Measurements from ENCODE around the gene HLF.
"Not testable (repeated sequence)": the region's sequence is repeated elsewhere in the genome, so short reads cannot be mapped to it uniquely, and the experiment has no call there.

HLF gene

DNA sequence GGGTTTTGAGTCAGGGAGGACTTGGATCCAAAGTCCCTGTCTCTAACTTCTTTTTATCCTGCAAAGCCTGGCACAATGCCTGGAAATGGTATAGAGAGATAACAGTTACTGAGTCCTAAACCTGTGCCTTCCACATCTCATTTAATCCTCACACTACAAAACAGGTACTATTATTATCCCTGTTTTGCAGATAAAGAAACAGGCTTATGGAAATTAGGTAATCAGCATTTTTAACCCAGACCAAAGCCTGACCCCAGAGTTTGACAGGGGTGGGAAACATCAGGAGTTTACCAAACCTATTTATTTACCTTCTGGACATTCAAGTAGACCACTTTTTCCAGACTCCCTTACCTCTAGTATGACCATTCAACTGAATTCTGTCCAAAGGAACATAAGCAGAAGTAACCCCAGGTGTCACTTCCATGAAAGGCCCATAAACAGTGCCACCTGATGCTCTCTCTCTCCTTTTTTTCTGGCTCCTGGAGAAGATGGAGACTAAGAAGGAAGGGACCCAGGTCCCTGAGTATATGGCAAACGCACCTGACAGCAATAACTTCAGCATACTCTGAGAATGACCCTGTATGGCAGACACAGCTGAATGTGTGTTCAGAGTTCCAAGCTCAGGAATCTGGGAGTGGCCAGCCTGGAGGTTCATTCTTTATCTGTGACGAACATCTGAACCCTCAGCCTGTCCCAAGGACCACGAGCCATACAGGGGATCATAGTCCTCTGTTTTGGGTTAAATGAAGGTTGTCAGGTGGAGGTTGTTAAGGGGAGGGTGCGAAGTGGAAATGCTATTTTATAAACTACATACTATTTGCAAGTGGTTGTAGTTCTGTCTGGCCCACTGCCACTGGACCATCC, 62.7 kb downstream of the HLF start:
- no peak for DNase-seq (ENCODE audit: low read depth in 2 of 2)

GRCh38 chr17:55328514-55328913, 63.8 kb downstream of the HLF start:
- DNase-seq (ENCODE audit: low read depth in 2 of 2) = not testable (repeated sequence)

- DNase-seq (ENCODE audit: low read depth in 2 of 2) = no peak
Observed at GRCh38 chr17:55330344-55330933, 65.7 kb downstream of the HLF start.

- no peak for DNase-seq (ENCODE audit: low read depth in 2 of 2)
Observed at GRCh38 chr17:55332296-55333041, 67.7 kb downstream of the HLF start.

- DNase-seq (ENCODE audit: low read depth in 2 of 2) = no peak
Observed at GRCh38 chr17:55334285-55334684, 69.5 kb downstream of the HLF start.

- no peak for DNase-seq (ENCODE audit: low read depth in 2 of 2)
Observed at GRCh38 chr17:55334881-55335540, 70.3 kb downstream of the HLF start.

GRCh38 chr17:55335625-55336024, 70.9 kb downstream of the HLF start:
- no peak for DNase-seq (ENCODE audit: low read depth in 2 of 2)

GRCh38 chr17:55336426-55336825, 71.7 kb downstream of the HLF start:
- DNase-seq (ENCODE audit: low read depth in 2 of 2) = no peak

DNA sequence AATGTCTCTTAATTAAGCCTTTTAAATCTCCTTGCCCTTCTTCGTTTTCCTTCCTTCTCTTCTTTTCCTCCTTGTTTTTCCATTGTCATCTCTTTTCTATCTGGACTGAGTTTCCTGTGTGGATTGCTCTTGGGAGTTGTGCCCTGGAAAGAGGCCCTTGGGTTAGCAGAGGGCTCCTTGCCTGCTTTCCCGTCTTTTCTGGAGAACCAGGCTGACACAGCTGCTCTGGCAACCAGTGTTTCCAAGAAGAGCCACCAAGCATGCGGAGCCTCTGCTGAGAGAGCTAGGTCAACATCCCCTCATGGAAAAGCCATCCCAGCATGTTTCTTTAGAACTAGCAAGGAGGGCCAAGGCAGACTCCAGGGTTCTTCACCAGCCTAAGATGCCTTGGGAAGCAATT, 75.4 kb downstream of the HLF start:
- DNase-seq (ENCODE audit: low read depth in 2 of 2) = no peak

GRCh38 chr17:55340686-55341085, 75.9 kb downstream of the HLF start:
- no peak for DNase-seq (ENCODE audit: low read depth in 2 of 2)

DNA sequence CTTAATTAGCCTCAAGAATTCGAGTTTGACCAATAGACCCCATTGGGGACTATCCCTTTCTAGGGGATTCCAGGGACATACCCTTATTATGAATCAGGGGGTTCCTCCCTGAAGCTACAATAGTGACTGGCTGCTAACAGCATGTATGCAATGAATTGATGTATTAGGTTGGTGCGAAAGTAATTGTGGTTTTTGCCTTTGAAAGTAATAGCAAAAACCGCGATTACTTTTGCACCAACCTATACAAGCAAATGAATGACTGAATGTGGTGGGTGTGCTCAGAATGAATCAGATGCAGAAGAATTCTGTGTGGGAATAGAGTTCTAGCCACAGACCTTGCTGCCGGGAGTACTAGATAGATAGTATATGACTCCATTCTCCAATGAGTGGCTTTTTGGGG, 76.7 kb downstream of the HLF start:
- DNase-seq (ENCODE audit: low read depth in 2 of 2) = no peak

DNA sequence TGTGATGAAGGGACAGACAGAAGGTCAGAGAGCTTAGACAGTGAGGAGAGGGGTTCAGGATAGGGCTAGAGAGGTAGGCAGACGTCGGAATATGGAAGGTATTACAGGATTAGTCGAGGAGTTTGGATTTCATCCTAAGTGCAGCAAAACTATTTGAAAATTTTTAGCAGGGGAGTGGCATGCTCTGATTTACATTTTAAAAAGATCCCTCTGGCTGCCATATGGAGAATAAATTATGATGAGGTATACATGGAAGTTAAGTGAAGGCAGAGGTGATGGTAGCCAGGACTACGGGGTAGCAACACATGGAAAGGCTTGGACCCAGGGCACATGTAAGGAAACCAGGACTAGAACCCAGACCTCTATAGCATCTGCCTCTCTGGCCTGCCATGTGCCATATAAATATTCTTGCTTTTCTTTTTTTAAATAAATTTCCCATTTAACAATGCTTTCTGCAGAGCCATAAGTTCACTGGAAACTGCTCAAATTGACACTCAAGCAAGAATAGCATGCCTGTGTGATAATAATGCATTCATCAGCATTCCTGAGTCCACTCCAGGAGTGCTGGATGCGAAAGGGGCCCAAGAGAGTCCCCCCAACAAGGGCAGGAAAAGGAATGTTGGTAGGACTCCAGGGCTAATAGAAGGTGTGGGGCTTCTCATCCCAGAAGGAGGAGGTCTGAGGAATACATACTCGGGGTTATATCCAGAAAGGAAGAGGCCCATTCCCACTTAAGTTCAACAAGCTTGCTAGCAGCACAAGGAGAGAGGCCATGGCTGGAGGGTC, 78.2 kb downstream of the HLF start:
- no peak for DNase-seq (ENCODE audit: low read depth in 2 of 2)

DNA sequence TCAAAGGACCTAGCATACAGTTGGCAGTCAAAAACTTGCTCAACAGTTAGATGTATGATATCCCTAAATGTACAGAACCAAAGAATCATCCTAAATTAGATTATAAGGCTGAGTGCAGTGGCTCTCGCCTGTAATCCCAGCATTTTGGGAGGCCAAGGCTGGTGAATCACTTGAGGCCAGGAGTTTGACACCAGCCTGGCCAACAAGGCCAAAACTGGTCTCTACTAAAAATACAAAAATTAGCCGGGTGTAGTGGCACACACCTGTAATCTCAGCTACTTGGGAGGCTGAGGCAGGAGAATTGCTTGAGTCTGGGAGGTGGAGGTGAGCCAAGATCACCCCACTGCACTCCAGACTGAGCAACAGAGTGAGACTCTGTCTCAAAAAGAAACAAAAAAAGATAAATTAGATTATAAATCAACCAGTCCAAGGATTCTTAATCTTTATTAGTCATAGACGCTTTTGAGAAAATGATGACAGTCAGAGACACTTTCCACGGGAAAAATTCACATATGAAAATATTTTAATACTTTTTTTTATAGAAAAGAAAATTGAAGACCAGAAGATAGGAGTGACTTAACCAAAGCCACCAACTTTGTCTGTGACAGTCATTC, 79.2 kb downstream of the HLF start:
- no peak for DNase-seq (ENCODE audit: low read depth in 2 of 2)

- DNase-seq (ENCODE audit: low read depth in 2 of 2) = no peak
Observed at GRCh38 chr17:55344514-55344997, 79.8 kb downstream of the HLF start.

GRCh38 chr17:55345132-55345531, 80.4 kb downstream of the HLF start:
- DNase-seq (ENCODE audit: low read depth in 2 of 2) = no peak

DNA sequence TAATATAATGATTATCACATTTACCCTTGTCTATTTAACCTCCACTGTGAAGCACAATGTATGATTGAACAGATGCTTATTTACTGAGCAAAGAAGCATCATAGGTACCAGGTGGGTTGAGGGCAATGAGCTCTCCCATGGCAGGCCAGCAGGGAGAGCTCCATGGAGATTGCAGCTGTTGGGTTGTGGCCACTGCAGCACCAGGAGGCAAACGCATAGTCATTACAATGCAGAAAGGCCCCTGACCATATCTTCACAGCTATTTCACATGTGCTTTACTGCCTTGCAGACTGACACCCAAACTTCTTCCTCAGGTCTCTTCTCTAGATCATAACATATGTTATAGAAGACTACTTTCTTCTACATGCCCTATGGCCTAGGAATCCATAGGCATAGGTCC, 81.9 kb downstream of the HLF start:
- no peak for DNase-seq (ENCODE audit: low read depth in 2 of 2)

GRCh38 chr17:55347341-55347740, 82.6 kb downstream of the HLF start:
- no peak for DNase-seq (ENCODE audit: low read depth in 2 of 2)

- peak; percentile 5 to 9 for DNase-seq (ENCODE audit: low read depth in 2 of 2)
Observed at GRCh38 chr17:55348749-55349354, 84.1 kb downstream of the HLF start.

- no peak for DNase-seq (ENCODE audit: low read depth in 2 of 2)
Observed at GRCh38 chr17:55350825-55351205, 86.1 kb downstream of the HLF start.

DNA sequence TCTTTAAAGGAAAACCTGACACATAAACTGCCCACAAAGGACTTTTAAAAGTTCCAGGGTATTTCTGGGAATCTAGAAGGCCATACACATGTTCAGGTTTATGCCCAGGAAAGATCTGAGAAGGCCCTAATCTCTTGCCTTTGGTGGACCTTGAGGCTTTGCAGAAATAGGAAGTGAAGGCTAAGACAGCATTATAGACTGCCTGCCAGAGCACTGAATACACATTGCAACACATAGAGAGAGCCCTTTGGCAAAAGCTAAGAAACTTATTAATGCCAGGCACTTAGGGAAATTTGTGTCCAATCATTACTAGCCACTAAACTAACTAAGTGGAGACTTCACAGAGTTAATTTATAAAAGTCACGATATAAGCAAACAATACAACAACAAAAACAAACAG, 86.5 kb downstream of the HLF start:
- no peak for DNase-seq (ENCODE audit: low read depth in 2 of 2)
